Astrocyte (in vitro differentiated cells and primary cell): ENCODE data around the gene HYI. TPM values are rescaled to one million over a fixed set of nuclear protein-coding genes. Genes with fewer than 3 reads are reported as not detected.

Experiments
- DNase-seq: peaks from one replicate; pipeline ENCODE4 v3.0.0-alpha.2; 2010; ENCODE audit warnings: low read depth
- FAIRE-seq: peaks from 2 replicates; lab custom pipeline; 2011; peaks lifted over from hg19 to GRCh38; lab: Jason Lieb, UNC
- H2AFZ ChIP-seq: 2 replicates; pipeline ENCODE4 v1.6.0; 2012; ENCODE audit warnings: low read depth, low read length, inconsistent platforms
- H3K27ac ChIP-seq: 2 replicates; pipeline ENCODE4 v1.5.1; 2011; ENCODE audit warnings: low read depth, low read length, inconsistent platforms
- H3K27me3 ChIP-seq: 2 replicates; pipeline ENCODE4 v1.6.0; 2011; ENCODE audit warnings: low read length, inconsistent platforms; ENCODE audit not compliant: insufficient read depth
- H3K36me3 ChIP-seq: 2 replicates; pipeline ENCODE4 v1.5.1; 2011; ENCODE audit warnings: low read length, inconsistent platforms; ENCODE audit not compliant: insufficient read depth
- H3K4me1 ChIP-seq: 2 replicates; pipeline ENCODE4 v1.5.1; 2011; ENCODE audit warnings: low read length, inconsistent platforms; ENCODE audit not compliant: insufficient read depth
- H3K4me2 ChIP-seq: 2 replicates; pipeline ENCODE4 v1.6.0; 2012; ENCODE audit warnings: low read length, inconsistent platforms
- H3K4me3 ChIP-seq: 2 replicates; pipeline ENCODE4 v1.5.1; 2011; ENCODE audit warnings: low read depth, mild to moderate bottlenecking, low read length, inconsistent platforms; ENCODE audit not compliant: insufficient read depth
- H3K79me2 ChIP-seq: 2 replicates; pipeline ENCODE4 v1.6.0; 2012; ENCODE audit warnings: mild to moderate bottlenecking, low read length, inconsistent platforms; ENCODE audit not compliant: insufficient read depth
- H3K9ac ChIP-seq: 2 replicates; pipeline ENCODE4 v1.6.0; 2012; ENCODE audit warnings: mild to moderate bottlenecking, low read length, inconsistent platforms
- H3K9me3 ChIP-seq: 2 replicates; pipeline ENCODE4 v1.5.1; 2012; ENCODE audit warnings: low read depth, mild to moderate bottlenecking, low read length, inconsistent platforms; ENCODE audit not compliant: insufficient read depth
- H4K20me1 ChIP-seq: 2 replicates; pipeline ENCODE4 v1.6.0; 2012; ENCODE audit warnings: low read length, inconsistent platforms; ENCODE audit not compliant: insufficient read depth
- H3K27ac Mint-ChIP-seq: one replicate; pipeline ENCODE4 v1.8.0; 2021; ENCODE audit warnings: mild to moderate bottlenecking, mixed read lengths; ENCODE audit not compliant: unreplicated experiment
- H3K27me3 Mint-ChIP-seq: one replicate; pipeline ENCODE4 v1.8.0; 2021; ENCODE audit warnings: low read depth, mixed read lengths; ENCODE audit not compliant: unreplicated experiment
- H3K36me3 Mint-ChIP-seq: one replicate; pipeline ENCODE4 v1.8.0; 2021; ENCODE audit warnings: low read depth, mixed read lengths; ENCODE audit not compliant: unreplicated experiment
- H3K4me1 Mint-ChIP-seq: one replicate; pipeline ENCODE4 v1.8.0; 2021; ENCODE audit warnings: low read depth, mixed read lengths; ENCODE audit not compliant: unreplicated experiment
- H3K4me3 Mint-ChIP-seq: one replicate; pipeline ENCODE4 v1.8.0; 2021; ENCODE audit warnings: mild to moderate bottlenecking, moderate library complexity, mixed read lengths; ENCODE audit not compliant: unreplicated experiment
- H3K9me3 Mint-ChIP-seq: one replicate; pipeline ENCODE4 v1.8.0; 2021; ENCODE audit warnings: mild to moderate bottlenecking, mixed read lengths; ENCODE audit not compliant: unreplicated experiment
- CTCF ChIP-seq: IDR thresholded peaks from 2 replicates; pipeline ENCODE4 v1.5.1; 2011; ENCODE audit warnings: low read depth, mild to moderate bottlenecking, inconsistent platforms, low read length, moderate library complexity; ENCODE audit not compliant: insufficient read depth
- EZH2 ChIP-seq: IDR thresholded peaks from 2 replicates; pipeline ENCODE4 v1.6.1; 2012; ENCODE audit warnings: mild to moderate bottlenecking, low read length, inconsistent platforms; ENCODE audit not compliant: insufficient read depth
- total RNA-seq: library from RNA; stranded (reverse); gene quantifications from 2 replicates; pipeline ENCODE4 v1.2.1, GENCODE V29; 2021

HYI gene
- total RNA-seq, 1 donor from 2014 or later, result 31.0 TPM

- H3K9me3 Mint-ChIP-seq, result no peaks in the 10 kb centered on the region
- no peak for DNase-seq
- no peaks in the 10 kb centered on the region for H3K4me1 ChIP-seq
- no peak overlapping the region for H3K4me3 Mint-ChIP-seq
- peaks cover 45% of the 10 kb centered on the region for H3K36me3 Mint-ChIP-seq
- H3K27me3 Mint-ChIP-seq, result no peaks in the 10 kb centered on the region
- no peaks in the 10 kb centered on the region for H3K79me2 ChIP-seq
- H3K4me1 Mint-ChIP-seq, result peaks cover 15% of the 10 kb centered on the region
- H3K4me2 ChIP-seq, result no peak overlapping the region
- H3K36me3 ChIP-seq, result peaks cover 29% of the 10 kb centered on the region
- FAIRE-seq, result no peak
- no peak overlapping the region for H3K9ac ChIP-seq
- no peak overlapping the region for H2AFZ ChIP-seq
- H3K27me3 ChIP-seq, result no peaks in the 10 kb centered on the region
- no peaks in the 10 kb centered on the region for H3K9me3 ChIP-seq
- no peak overlapping the region for H3K27ac ChIP-seq
- H4K20me1 ChIP-seq, result no peaks in the 10 kb centered on the region
- TF ChIP-seq EZH2, result no peak
- no peak for TF ChIP-seq CTCF
- no peak overlapping the region for H3K4me3 ChIP-seq
- H3K27ac Mint-ChIP-seq, result no peak overlapping the region
Observed at GRCh38 chr1:43441894-43442637, 11.7 kb downstream of the HYI start.

- Mint-ChIP-seq H3K4me1 (peaks cover 20% of the 10 kb centered on the region), H3K27me3 (no peaks in the 10 kb centered on the region), H3K36me3 (peaks cover 42% of the 10 kb centered on the region), H3K27ac (peak overlapping the region; percentile 75), H3K9me3 (no peaks in the 10 kb centered on the region), H3K4me3 (no peak overlapping the region)
- H3K36me3 ChIP-seq, result peaks cover 23% of the 10 kb centered on the region
- TF ChIP-seq CTCF, result no peak
- TF ChIP-seq EZH2, result no peak
- H3K4me3 ChIP-seq, result no peak overlapping the region
- H3K9me3 ChIP-seq, result no peaks in the 10 kb centered on the region
- no peak overlapping the region for H3K4me2 ChIP-seq
- H3K27ac ChIP-seq, result no peak overlapping the region
- H3K79me2 ChIP-seq, result no peaks in the 10 kb centered on the region
- H3K4me1 ChIP-seq, result no peaks in the 10 kb centered on the region
- no peak for FAIRE-seq
- no peak overlapping the region for H3K9ac ChIP-seq
- DNase-seq, result no peak
- H2AFZ ChIP-seq, result no peak overlapping the region
- no peaks in the 10 kb centered on the region for H3K27me3 ChIP-seq
- H4K20me1 ChIP-seq, result no peaks in the 10 kb centered on the region
Observed at GRCh38 chr1:43441166-43441893, 12.4 kb downstream of the HYI start.

DNA sequence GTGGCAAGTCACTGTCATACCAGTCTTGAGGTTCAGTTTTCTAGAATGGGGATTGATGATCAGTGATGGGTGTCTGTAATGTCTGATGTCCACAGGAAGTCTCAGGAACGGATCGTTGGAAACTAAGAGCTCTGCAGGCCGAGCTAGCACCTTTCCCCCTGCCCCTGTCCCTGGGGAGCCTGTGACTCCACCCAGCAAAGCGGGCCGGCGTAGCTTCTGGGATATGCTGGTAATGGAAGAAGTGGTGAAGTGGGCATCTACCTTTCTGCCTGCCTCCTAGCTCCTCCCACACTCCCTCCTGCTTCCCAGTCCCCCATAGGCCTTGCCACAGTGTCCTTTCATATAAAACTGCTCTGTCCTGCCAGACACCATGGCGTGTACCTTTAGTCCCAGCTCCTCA lies 13.4 kb downstream of the HYI start:
- Mint-ChIP-seq H3K27ac (no peak overlapping the region), H3K36me3 (peaks cover 38% of the 10 kb centered on the region), H3K9me3 (no peaks in the 10 kb centered on the region), H3K4me1 (peaks cover 25% of the 10 kb centered on the region), H3K27me3 (no peaks in the 10 kb centered on the region), H3K4me3 (no peak overlapping the region)
- Histone ChIP-seq H3K36me3 (peaks cover 17% of the 10 kb centered on the region), H3K9ac (no peak overlapping the region), H3K27me3 (no peaks in the 10 kb centered on the region), H3K79me2 (no peaks in the 10 kb centered on the region), H3K4me3 (no peak overlapping the region), H3K4me1 (no peaks in the 10 kb centered on the region), H2AFZ (no peak overlapping the region), H3K9me3 (no peaks in the 10 kb centered on the region), H3K27ac (no peak overlapping the region), H3K4me2 (no peak overlapping the region), H4K20me1 (no peaks in the 10 kb centered on the region)
- TF ChIP-seq CTCF, result no peak
- TF ChIP-seq EZH2, result no peak
- DNase-seq, result no peak
- no peak for FAIRE-seq
